HL-60/S4 treated with phorbol 12-myristate 13-acetate at 8.2 ng/mL for 4 days and 3 days (cell line): ENCODE data around the gene DPAGT1.
"Not testable (repeated sequence)": the region's sequence is repeated elsewhere in the genome, so short reads cannot be mapped to it uniquely, and the experiment has no call there.

Source experiments
- in situ Hi-C: fragments of 300-500 bp; cut with MboI; formaldehyde crosslinking; loops from 2 replicates; pipeline ENCODE4 v1.15.0; 2022; ENCODE audit warnings: low sequenced_read_pairs

The DPAGT1 gene

DNA sequence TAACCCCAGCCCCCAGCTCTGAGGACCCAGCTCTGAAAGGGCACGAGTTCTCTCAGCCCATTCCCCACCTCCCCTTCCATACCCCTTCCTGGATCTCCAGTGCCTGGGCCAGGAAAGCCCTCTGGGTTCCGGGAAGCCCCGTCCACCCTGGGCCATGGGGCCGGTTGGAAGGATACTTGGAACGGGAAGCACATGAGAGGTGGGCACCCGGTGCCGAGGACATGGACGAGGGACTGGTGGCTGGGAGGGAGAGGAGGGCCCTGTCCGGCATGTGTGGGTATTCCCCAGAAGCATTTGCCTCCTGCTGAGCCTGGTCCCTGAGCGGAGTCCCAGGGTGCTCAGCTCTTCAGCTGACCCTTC lies 14.6 kb upstream of the DPAGT1 start:
- in situ Hi-C loops, result no loop called here

DNA sequence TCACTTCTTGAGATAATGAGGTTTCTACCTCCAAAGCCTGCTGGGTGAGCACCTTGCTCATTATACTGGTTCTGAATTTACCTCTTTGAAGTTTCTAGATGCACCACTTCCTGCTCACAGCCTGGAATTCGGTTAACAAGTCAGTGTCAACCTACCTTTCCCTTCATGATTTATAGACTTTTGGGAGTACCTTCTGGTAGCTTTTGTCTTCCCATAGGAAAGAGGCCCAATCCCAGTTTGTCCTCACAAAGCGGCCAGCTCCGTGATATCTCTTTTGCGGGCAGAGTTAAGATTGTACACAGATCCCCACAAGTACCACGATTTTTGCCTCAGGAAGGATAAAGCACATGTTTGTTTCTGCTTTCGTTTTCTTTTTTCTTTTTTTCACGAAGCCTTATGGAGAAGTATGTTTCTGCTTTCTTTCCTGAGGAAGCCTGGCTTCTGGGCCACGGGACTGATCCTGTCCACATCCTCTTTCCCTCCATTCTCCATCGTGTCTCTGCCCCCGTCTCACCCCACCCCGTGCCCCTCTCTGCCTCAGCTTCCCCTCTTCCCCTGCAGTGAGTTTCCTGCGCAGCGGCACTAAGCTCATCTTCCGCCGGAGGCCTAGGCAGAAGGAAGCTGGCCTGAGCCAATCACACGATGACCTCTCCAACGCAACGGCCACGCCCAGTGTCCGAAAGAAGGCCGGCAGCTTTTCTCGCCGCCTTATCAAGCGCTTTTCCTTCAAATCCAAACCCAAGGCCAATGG lies 14.0 kb upstream of the DPAGT1 start:
- in situ Hi-C loops, result no loop called here

DNA sequence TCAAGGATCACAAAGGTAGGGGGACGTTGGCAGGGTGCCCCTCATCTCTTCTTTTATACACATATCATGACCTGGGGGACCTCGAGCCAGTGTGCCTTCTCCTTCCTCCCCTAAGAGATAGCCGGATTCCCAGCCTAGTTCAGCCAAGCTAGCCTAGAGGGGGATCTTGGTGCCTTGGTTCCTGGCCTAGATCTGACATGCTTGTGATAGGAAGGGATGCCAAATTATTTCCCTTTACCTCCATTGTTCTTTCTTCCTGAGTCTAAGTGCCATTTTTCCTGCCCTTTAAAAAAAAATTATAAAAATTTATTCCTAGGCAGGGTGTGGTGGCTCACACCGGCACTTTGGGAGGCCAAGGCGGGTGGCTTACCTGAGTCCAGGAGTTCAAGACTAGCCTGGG lies 12.7 kb upstream of the DPAGT1 start:
- in situ Hi-C loops, result no loop called here

DNA sequence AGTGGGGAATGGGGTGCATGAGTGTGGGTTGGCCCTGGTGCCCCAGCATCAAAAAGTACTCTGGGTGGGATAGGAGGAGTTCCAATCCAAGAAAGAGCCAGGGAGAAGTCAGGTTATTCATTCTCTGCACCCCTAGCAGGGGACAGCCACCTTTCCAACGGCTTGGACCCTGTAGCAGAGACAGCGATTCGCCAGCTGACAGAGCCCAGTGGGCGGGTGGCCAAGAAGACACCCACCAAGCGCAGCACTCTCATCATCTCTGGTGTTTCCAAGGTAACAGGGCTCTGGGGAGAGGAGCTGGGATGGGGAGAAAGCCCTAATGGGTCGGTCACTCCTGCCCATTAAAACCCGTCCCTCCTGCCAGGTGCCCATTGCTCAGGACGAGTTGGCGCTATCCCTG lies 12.1 kb upstream of the DPAGT1 start:
- in situ Hi-C loops, result no loop called here

DNA sequence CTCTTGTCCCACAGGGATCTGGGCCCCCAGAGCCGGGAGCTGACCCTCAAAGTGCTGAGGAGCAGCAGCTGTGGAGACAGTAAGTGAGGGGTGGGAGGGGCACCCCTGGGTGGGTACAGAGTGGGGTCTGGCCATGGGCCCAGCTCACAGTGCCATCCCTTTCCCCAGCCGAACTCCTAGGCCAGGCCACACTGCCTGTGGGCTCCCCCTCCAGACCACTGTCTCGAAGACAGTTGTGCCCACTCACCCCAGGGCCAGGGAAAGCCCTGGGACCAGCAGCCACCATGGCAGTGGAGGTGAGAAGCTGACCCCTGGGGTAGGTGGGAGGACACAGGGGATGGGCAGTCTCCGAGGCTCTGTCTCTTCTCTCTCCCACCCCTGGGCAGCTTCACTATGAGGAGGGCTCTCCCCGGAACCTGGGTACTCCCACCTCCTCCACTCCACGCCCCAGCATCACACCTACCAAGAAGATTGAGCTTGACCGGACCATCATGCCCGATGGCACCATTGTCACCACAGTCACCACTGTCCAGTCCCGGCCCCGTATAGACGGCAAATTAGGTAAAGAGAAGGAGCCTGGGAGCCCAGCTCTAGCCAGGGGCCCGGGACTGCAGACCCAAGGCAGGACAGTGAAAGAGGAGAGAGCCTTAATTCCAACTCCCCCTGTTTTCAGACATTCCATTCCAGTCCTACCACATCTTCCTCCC lies 10.8 kb upstream of the DPAGT1 start:
- in situ Hi-C loops, result no loop called here

DNA sequence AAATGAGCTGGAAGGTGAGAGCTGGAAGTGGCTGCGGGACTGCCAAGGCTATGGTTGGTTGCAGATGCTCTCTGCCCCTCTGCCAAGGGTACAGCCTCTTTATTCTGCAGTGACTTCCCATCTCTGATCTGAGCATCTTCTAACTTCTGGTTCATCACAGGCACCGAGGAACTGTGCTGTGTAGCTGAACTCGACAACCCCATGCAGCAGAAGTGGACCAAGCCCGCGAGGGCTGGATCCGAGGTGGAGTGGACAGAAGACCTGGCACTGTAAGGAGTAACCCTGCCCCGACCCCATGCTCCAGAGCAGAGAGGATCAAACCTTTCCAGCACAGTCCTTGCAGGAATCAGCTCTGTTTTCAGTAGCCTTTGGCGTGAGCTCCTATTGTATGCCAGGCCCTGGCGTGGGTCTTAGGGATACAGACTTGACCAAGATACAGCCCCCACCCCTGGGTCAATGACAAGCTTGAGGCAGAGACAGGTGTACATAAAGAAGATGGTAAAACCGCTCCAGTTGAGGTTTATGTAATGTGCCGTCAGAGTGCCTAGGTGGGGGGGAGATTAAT lies 9.8 kb upstream of the DPAGT1 start:
- in situ Hi-C loops, result no loop called here

DNA sequence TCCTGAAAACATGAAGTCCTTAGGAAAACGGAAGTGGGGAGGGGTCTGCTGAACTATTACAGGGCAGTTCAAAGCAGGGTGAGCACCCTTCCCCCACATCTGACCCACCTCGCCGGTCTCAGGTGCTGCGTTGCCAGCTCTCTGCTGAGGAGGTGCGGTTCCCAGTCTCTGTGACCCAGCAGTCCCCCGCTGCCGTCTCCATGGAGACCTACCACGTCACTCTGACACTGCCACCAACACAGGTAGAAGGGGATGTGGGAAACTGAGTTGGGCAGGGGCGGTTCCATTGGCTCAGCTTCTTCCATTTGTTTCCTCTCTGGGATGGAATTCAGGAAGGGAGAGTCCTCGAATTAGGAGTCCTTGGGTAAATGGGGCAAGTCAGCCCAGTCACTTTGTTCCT lies 8.8 kb upstream of the DPAGT1 start:
- in situ Hi-C loops, result no loop called here

DNA sequence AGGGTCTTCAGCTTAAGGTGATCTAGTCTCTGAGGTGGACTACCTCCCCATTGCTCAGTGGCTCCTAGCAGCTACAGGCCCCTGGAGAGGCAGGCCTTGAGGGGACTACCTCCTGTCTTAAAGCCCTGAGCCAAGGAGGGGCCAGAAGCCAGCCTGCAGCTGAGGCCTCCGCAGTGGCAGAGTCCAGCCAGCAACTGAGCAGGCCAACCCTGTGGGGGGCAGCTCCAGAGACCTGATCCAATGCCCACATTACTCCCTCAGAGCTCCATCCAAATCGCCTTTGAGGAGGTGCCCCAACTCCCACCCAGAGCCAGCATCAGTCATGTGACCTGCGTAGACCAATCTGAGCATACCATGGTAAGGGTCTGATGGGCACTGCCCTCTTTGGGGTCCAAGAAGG lies 8.2 kb upstream of the DPAGT1 start:
- in situ Hi-C loops, result no loop called here

DNA sequence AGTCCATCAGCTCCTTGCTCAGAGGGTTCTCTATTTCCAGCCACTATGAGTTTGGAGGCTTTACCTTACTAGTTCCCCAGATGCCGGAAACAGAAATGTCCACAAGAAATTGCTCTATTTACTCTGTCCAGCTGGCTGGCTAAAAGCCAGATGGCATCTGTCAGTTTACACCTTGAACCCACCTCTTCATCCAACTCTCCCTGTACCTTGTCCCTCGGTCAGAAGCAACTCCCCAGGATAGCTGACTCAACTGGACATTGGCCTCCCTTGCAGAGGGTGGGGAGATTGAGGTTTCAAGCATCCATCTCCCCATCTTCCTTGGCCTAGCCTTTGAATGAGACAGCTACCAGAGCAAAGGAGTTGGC lies 7.2 kb upstream of the DPAGT1 start:
- in situ Hi-C loops, result no loop called here

DNA sequence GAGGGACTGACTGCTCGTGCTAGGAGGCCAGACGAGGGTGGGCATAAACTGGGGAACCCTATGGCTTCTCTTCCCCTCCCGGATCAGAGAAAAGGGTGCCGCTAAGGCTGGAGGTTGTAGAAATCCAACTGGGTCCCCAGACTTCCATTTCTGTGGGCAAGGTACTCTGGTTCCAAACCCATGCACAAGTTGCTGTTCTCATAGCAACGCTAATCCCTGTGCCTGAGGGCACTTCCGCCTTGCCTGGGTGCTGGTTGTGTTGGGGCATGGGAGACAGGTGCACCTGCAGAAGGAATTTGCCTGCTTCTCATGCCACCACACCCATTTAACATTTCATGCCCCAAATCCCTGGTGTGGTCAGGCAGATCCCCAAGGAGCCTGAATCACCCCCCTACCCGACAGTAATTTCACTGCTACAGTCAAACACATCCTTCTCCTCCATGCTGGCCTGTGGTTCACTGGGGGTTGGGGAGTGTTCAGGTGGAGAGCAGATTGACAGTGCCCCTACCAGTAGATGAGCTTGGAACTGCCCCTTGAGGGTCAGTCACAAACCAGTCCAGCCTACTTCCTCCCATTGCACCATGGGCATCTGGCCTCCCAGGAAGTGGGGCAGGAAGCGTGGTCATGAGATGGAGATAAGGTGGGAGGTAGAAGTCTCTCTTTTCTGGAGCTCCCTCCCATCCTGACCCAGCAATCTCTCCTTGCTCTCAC lies 6.6 kb upstream of the DPAGT1 start:
- in situ Hi-C loops, result no loop called here

DNA sequence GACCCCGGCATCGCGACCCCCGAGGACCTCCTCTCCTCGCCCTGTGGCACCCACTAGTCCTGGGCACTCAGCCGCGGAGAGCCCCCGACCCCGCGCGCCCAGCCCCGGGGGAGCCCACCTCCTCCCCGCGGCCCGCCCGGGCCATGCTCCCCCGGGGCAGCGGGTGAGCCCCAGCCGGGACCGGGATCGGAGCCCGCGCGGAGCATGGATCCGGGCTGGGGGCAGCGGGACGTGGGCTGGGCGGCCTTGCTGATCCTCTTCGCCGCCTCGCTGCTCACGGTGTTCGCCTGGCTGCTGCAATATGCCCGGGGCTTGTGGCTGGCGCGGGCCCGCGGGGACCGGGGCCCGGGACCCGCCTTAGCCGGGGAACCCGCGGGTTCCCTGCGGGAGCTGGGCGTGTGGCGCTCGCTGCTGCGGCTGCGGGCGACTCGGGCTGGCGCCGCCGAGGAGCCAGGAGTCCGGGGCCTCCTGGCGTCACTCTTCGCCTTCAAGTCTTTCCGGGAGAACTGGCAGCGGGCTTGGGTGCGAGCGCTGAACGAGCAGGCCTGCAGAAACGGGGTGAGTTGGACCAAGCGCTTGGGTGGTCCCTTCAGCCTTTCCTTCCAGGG lies 6.0 kb upstream of the DPAGT1 start:
- in situ Hi-C loops, result no loop called here

DNA sequence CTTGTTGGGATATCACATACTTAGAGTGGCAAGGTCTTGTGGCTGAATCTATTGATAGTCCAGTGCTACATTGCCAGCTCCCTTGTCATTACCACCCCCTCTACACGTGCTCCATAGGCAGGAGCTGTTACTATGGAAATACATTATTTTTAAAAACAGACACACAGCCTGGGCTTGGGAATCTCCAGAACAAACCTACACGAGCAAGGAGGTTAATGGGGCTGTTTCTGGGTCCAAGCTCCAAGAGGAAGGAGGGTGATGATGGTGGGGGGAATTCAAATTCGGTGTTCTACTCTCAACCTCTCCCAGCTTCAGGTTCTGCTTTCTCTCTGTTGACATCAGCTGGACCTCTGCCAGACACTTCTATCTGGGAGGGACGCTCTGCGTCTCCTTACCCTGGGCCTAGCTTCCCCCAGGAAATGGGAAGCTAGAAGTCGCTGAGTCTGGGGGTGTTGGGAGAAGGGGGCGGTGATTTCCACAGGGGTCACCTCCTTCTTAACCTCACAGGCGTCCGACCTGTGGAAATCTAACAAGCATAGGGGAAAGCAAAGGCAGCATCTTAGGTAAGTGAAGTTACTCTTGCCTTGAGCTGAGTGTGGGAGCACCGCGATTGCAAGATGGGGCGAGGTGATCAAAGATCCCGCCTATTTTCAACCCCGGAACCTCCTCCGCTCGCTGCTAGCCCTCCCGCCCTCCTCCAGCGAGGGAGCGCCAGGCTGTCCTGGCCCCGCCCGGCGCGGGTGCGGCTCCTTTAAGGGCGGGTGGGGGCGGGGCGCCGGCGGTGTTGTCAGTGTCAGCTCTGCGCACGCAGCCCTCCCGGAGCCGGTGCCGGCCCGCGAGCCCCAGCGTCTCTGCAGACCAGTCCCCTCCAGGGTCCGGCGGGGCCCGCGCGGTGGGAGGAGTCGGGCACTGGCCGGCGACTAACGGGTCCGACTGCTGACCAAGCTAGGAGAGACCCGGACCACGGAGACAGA lies 5.2 kb upstream of the DPAGT1 start, which contains the start of gene C2CD2L:
C2CD2L (plus strand) TSS at position 781 of the 974 bp plus-strand sequence. CDS start 398 bp downstream, outside the sequence.
- in situ Hi-C loops, result no loop called here

DNA sequence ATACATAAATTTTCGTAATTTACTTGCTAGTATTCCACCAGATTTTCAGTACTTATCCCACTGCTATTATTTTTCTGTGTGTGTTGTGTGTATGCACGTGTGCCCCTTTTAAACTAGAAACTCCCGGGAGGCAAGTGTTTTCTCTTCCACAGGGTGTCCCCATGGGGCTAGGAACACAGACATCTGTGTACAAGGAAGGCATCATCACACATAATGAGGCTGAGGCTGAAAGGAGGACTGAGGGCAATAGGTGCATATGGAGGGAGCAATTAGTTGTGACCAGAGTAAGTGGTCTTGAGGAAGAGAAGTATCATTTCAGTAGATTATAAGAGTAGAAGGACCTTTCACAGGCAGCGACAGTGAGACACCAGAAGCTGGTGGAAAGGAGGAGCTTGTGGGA lies 2.1 kb upstream of the DPAGT1 start:
- in situ Hi-C loops, result no loop called here

DNA sequence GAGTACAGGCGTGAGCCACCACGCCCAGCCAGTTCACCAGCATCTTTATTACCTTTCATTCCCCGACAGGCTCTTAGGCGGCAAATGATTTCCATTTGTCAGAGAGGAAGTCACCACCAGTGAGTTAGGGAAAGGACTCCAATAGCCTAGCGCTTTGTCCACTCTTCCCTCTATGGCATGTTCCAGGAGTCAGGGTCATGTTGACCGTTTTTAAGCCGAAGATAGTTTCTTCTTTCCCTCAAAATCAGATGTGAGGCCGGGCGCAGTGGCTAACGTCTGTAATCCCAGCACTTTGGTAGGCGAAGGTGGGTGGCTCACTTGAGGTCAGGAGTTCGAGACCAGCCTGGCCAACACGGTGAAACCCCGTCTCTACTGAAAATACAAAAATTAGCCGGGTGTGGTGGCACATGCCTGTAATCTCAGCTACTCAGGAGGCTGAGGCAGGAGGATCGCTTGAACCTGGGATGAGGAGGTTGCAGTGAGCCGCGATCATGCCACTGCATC lies 1.6 kb upstream of the DPAGT1 start:
- in situ Hi-C loops, result not testable (repeated sequence)

DNA sequence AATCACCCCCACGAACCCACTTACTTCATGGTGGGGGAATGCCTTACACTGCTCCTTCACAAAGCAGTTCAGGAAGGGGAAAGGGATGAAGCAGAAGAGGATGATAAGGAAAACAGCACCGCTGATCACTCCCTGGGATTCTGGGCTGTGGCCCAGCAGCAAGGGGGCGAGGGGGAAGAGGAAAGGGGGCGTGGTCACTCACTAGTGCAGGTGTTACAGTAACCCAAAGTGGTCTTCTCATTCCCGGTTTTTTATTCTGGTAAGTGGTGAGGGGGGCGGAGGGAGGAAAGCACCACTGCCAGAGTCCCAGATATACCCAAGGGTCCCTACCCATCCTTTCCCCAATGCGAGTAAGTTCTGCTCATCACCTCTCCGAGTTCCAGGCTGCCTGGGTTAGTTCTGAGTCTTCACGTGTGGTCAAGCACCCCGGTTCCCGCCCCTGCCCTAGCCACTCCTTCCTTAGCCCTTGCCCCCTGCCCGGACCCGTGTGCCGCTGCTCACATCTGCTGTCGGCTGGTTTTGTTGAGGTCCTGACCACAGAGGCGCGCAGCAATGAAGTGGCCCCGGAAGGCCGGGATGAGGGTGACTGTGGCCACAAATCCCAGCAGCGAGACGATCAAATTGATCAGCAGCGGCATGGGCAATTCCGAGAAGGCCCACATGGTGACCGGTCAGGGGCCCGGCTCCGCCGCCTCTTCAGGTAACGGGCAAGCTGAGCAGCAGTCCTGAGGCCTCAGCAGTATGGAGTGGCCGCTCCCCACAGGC lies 477 bp downstream of the DPAGT1 start:
- in situ Hi-C loops, result no loop called here

DNA sequence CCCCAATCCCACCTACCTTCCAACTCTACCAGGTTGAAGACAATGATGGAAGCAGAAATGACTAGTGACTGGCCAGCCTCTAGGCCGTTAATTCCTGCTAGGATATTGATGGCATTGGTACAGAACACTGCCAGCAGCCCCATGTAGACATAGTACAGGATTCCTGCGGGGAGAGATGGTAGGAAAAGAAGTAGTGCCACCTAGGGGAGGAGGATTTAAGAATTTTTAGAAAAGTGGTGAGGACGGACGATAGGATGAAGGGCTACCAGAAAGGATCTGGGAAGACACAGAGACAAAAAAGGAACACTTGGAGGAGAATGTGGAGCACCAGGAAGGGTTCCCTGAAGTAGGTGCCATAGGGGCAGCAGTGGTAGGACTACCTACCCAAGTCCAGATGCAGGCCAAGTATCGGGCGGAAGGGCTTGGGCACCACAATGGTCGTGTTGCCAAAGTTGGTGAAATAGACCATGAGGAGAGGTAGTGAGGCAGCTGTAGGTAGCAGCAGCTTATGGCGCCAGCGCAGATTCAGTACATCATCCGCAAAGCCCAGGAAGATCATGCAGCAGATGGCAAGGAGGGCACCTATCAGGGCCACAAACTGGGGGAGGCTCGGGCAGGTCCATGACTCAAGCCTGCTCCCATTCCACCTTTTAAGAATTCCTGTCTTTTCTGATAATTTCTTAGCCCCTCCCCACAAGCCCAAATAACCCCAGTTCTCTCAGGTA lies 1.2 kb downstream of the DPAGT1 start:
- in situ Hi-C loops, result no loop called here

DNA sequence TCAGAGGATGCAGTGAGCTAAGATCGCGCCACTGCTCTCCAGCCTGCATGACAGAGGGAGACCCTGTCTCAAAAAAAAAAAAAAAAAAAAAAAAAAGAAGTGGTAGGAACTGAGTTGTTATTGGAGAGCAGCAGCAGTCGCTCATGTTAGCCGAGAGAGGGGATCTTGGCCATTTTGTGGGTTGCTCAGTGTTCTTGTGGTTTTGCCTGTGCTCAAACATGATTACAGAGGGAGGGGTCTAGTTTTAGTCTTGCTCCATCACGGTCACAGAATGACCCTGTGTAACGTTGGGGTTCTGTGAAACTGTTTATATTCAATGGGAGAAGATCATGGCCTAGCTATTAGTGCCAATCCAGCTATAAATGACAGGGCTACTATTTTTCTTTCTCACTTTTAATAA lies 1.9 kb downstream of the DPAGT1 start:
- in situ Hi-C loops, result no loop called here

DNA sequence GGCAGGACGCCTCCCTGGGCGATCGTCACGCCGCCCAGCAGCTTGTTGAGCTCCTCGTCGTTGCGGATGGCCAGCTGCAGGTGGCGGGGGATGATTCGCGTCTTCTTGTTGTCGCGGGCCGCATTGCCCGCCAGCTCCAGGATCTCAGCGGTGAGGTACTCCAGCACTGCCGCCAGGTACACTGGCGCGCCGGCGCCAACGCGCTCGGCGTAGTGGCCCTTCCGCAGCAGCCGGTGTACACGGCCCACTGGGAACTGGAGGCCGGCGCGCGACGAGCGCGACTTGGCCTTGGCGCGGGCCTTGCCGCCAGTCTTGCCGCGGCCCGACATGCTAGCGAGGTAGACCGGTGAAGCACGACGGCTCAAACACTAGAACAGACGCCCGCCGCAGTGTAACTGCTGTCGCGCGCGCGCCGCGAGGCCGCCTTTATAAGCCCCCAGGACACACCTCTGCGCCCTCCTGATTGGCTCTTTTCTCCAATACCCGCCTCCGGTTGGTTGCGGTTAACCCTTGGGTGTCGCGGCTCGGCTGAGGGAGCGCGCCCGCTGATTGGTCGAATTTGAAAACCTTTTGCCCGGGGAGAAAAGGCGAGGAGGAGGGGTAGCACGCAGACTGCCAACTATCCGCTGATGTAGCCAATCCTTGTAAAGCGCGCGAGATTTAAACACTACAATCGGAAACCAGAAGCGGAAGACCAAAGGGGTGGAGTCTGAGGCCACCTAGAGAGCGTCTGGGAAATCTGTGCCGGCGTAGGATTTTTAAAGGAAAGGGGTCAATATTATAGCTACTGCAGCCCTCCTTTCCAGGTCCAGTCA lies 6.4 kb downstream of the DPAGT1 start:
- in situ Hi-C loops, result no loop called here
